CD4-positive, alpha-beta T cell (primary cell): ENCODE results near the gene OR52H1. TPM values are rescaled to one million over a fixed set of nuclear protein-coding genes. Genes with fewer than 3 reads are reported as not detected.
A peak's percentile ranks its signal among the peaks of the same experiment; 100 is the strongest.

Source experiments
- ATAC-seq: fragments of 200-7000 bp; cut with Tn5 transposase; one replicate; pipeline ENCODE4 v1.10.0; 2022; ENCODE audit warnings: mild to moderate bottlenecking; ENCODE audit not compliant: poor library complexity
- CTCF ChIA-PET: fragments of 350-600 bp; sonication (Branson Sonifier 250); formaldehyde crosslinking; loops from one replicate; lab custom pipeline; 2021; ENCODE audit warnings: antibody characterized with exemption, inconsistent platforms; lab: Charles Lee
- POLR2A ChIA-PET: fragments of 350-600 bp; sonication (Branson Sonifier 250); formaldehyde crosslinking; loops from one replicate; lab custom pipeline; 2021; ENCODE audit warnings: antibody characterized with exemption, inconsistent platforms; lab: Charles Lee
- DNase-seq, 14 experiments: peaks; one replicate each; pipeline ENCODE4 v3.0.0-alpha.2; 2013 to 2020; ENCODE audit warnings: mixed read lengths in 2 of 14
- H3K27ac ChIP-seq, 2 donors: one replicate each; pipeline versions ENCODE4 v1.5.1 to v1.7.0; 2013; ENCODE audit warnings: low read length in 2 of 2, low read depth in 1 of 2, mild to moderate bottlenecking in 1 of 2
- H3K27me3 ChIP-seq, 2 experiments: 1 replicate in 1 of 2; 2 replicates in 1 of 2; pipeline versions ENCODE4 v1.6.1 to v1.7.0; 2013; ENCODE audit warnings: low read length in 2 of 2, control low read depth in 1 of 2, mild to moderate bottlenecking in 1 of 2, moderate library complexity in 1 of 2; ENCODE audit not compliant: insufficient read depth in 2 of 2, control insufficient read depth in 1 of 2
- H3K36me3 ChIP-seq: one replicate; pipeline ENCODE4 v1.6.1; 2013; ENCODE audit warnings: low read length, control low read depth; ENCODE audit not compliant: insufficient read depth
- H3K4me1 ChIP-seq: one replicate; pipeline ENCODE4 v1.6.1; 2013; ENCODE audit warnings: low read length, control low read depth; ENCODE audit not compliant: insufficient read depth
- H3K4me3 ChIP-seq: one replicate; pipeline ENCODE4 v1.5.1; 2013; ENCODE audit warnings: mild to moderate bottlenecking, low read length, moderate library complexity
- H3K9me3 ChIP-seq, 2 experiments: 1 replicate in 1 of 2; 2 replicates in 1 of 2; pipeline versions ENCODE4 v1.6.1 to v1.7.0; 2013; ENCODE audit warnings: low read length in 2 of 2, mild to moderate bottlenecking in 2 of 2, control low read depth in 1 of 2, moderate library complexity in 1 of 2; ENCODE audit not compliant: control insufficient read depth in 1 of 2, insufficient read depth in 1 of 2
- H3K27ac Mint-ChIP-seq: one replicate; pipeline ENCODE4 v1.8.0; 2020; ENCODE audit warnings: mixed read lengths
- H3K27me3 Mint-ChIP-seq: one replicate; pipeline ENCODE4 v1.8.0; 2021; ENCODE audit warnings: mixed read lengths
- H3K36me3 Mint-ChIP-seq: one replicate; pipeline ENCODE4 v1.8.0; 2021; ENCODE audit warnings: low read depth, mixed read lengths
- H3K4me1 Mint-ChIP-seq: one replicate; pipeline ENCODE4 v1.8.0; 2021; ENCODE audit warnings: low read depth, mixed read lengths
- H3K4me3 Mint-ChIP-seq: one replicate; pipeline ENCODE4 v1.8.0; 2020; ENCODE audit warnings: mild to moderate bottlenecking, mixed read lengths
- H3K9me3 Mint-ChIP-seq: one replicate; pipeline ENCODE4 v1.8.0; 2020; ENCODE audit warnings: mixed read lengths
- CTCF ChIP-seq: fragments of 200-600 bp; IDR thresholded peaks from one replicate; pipeline ENCODE4 v1.8.0; 2022; ENCODE audit warnings: antibody characterized with exemption, mild to moderate bottlenecking
- intact Hi-C, 2 experiments: fragments of 100-400 bp; cut with DNase I in 1 of 2; cut with micrococcal nuclease in 1 of 2; formaldehyde crosslinking; loops; one replicate each; pipeline versions ENCODE4 v1.15.1 to v1.9.0; 2023 to 2025; cut with DNase I, micrococcal nuclease
- polyA plus RNA-seq, 2 donors: library from polyadenylated mRNA; unstranded; fragments of 120-200 nt; gene quantifications; one replicate each; pipeline ENCODE4 v1.2.1, GENCODE V29; 2013
- total RNA-seq, 174 experiments: library from RNA in 2 of 174; stranded (reverse) in 2 of 174; gene quantifications; one replicate each; pipeline ENCODE4 v1.2.3 and lab custom pipeline; 2021 to 2026

The OR52H1 gene
- total RNA-seq (under 1 TPM in 1 of 2 experiments, not detected in 1; 0.22 TPM), total RNA-seq (lab: John Stamatoyannopoulos, UW) (0 to 0.37 (median 0) reads per million in 172 experiments)
- not detected for polyA plus RNA-seq (2013, experiment 1 of 2)
- 0.14 TPM for polyA plus RNA-seq (2013, experiment 2 of 2)

DNA sequence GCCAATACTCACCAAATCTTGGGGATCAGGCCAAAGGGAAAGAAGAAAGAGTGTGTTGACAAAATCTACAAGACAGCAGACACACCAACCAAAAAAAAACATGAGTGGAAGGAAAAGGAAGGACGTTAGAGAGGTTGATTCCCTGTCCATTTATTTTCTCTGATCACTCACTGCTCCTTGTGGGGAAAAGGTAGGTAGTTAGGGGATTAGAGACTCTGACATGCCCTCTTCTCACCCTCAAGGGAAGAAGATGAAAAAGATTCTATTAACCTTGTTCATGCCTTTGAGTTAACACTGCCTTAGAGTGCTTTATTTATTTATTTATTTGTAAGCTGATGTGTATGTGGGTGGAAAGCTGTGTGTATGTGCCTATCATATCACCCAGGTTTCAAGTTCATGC lies at the start of gene OR52H1:
Gene OR52H1, minus strand, starts transcription at position 101 of the 400 bp plus-strand sequence. CDS start 3,035 bp downstream, outside the sequence.
- no peaks in the 10 kb centered on the region for H3K9me3 Mint-ChIP-seq
- no peak within 1 kb of the TSS for H3K27ac Mint-ChIP-seq
- Histone ChIP-seq H3K27me3 (no peaks in the 10 kb centered on the region), H3K9me3 (no peaks in the 10 kb centered on the region), H3K27ac (no peak within 1 kb of the TSS), H3K4me3 (no peak within 1 kb of the TSS), H3K4me1 (no peaks in the 10 kb centered on the region), H3K36me3 (no peaks in the 10 kb centered on the region)
- no peak for TF ChIP-seq CTCF
- H3K4me1 Mint-ChIP-seq, result no peaks in the 10 kb centered on the region
- H3K27me3 Mint-ChIP-seq, result no peaks in the 10 kb centered on the region
- no peaks in the 10 kb centered on the region for H3K36me3 Mint-ChIP-seq
- ATAC-seq, result no peak
- intact Hi-C loops, result no loop called here
- no peak for DNase-seq
- H3K4me3 Mint-ChIP-seq, result no peak within 1 kb of the TSS
- ChIA-PET CTCF (no interaction called here), POLR2A (no interaction called here)

- no peak for TF ChIP-seq CTCF
Measured at GRCh38 chr11:5597953-5598352, 49.6 kb upstream of the OR52H1 start.

GRCh38 chr11:5596607-5597201 lies 48.4 kb upstream of the OR52H1 start, which contains the start of gene TRIM6:
TRIM6 (plus strand) TSS chr11:5596637; CDS start chr11:5596898, 261 bp downstream.
- POLR2A ChIA-PET, result interaction anchor here (0.7 kb wide), 1 partner anchor 105 kb away, joined by 3 read pairs; no protein-coding TSS in a partner anchor
- Mint-ChIP-seq H3K9me3 (no peaks in the 10 kb centered on the region), H3K27ac (no peak within 1 kb of the TSS), H3K27me3 (peaks cover 20% of the 10 kb centered on the region), H3K36me3 (no peaks in the 10 kb centered on the region), H3K4me3 (peak within 1 kb of the TSS; percentile 86), H3K4me1 (peaks cover 12% of the 10 kb centered on the region)
- intact Hi-C loops, result no loop called here
- Histone ChIP-seq H3K4me3 (peak within 1 kb of the TSS; percentile 52), H3K27ac (no peak within 1 kb of the TSS), H3K36me3 (no peaks in the 10 kb centered on the region), H3K4me1 (peaks cover 8% of the 10 kb centered on the region), H3K27me3 (peaks cover 0 to 8% of the 10 kb centered on the region in 2 experiments), H3K9me3 (no peaks in the 10 kb centered on the region)
- CTCF ChIA-PET, result no interaction called here
- DNase-seq (peak in 4 of 14 experiments; percentile 2 to 27 (median 14)), ATAC-seq (peak; percentile 39)
- TF ChIP-seq CTCF, result no peak

More at GRCh38 chr11:5597953-5598352, 49.6 kb upstream of the OR52H1 start:
- Mint-ChIP-seq H3K4me1 (peaks cover 12% of the 10 kb centered on the region), H3K4me3 (no peak overlapping the region), H3K9me3 (no peaks in the 10 kb centered on the region), H3K27ac (no peak overlapping the region), H3K27me3 (peaks cover 20% of the 10 kb centered on the region), H3K36me3 (no peaks in the 10 kb centered on the region)
- CTCF ChIA-PET, result no interaction called here
- no peak overlapping the region for H3K27ac ChIP-seq
- H3K36me3 ChIP-seq, result no peaks in the 10 kb centered on the region
- peaks cover 0 to 8% of the 10 kb centered on the region in 2 experiments for H3K27me3 ChIP-seq
- H3K4me3 ChIP-seq, result no peak overlapping the region
- POLR2A ChIA-PET, result no interaction called here
- peaks cover 8% of the 10 kb centered on the region for H3K4me1 ChIP-seq
- no peak for DNase-seq
- intact Hi-C loops, result no loop called here
- no peak for ATAC-seq
- no peaks in the 10 kb centered on the region for H3K9me3 ChIP-seq
